ENCODE results near the gene PIP5K1B.
"Not testable (repeated sequence)": the region's sequence is repeated elsewhere in the genome, so short reads cannot be mapped to it uniquely, and the experiment has no call there.

PIP5K1B gene

GRCh38 chr9:69044240-69045219 lies 339.5 kb downstream of the PIP5K1B start:
- H3K36me3 Mint-ChIP-seq (ENCODE audit: low read depth): peaks cover 27% of the 10 kb centered on the region
- no peak overlapping the region for H3K4me3 Mint-ChIP-seq
- no peaks in the 10 kb centered on the region for H3K27me3 Mint-ChIP-seq (ENCODE audit: low read depth)
- H3K9me3 Mint-ChIP-seq: no peaks in the 10 kb centered on the region
- H3K27ac Mint-ChIP-seq: peak overlapping the region in 2 of 3 experiments; percentile 21 to 27
- TF ChIP-seq CTCF (IDR thresholded peaks at IDR 0.05; ENCODE audit: unreplicated experiment in 3 of 3): no peak
- peaks cover 16% of the 10 kb centered on the region for H3K4me1 Mint-ChIP-seq

DNA sequence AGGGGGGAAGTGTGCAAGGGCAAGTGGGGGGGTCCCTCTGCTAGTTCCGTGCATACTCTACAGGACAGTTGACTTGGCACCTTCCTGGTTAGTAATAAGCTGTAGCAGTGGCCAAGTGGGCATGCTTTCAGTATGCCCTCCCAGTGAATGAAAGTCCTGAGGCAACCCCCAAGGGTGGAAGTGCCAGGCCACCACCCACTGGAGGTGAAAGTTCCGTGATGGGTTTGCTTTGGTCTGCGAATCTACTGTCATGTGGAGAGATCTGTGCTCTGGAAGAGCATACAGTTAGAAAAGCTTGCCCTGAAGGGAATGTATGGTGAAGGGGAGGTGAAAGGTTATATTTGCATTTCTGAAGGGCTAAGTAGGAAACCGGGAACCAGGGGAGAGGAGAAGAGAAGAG lies 340.8 kb downstream of the PIP5K1B start:
- no peak for TF ChIP-seq CTCF (IDR thresholded peaks at IDR 0.05; ENCODE audit: unreplicated experiment in 3 of 3)
- Mint-ChIP-seq H3K27me3 (ENCODE audit: low read depth) (no peaks in the 10 kb centered on the region), H3K9me3 (no peaks in the 10 kb centered on the region), H3K36me3 (ENCODE audit: low read depth) (peaks cover 28% of the 10 kb centered on the region), H3K27ac (no peak overlapping the region), H3K4me3 (no peak overlapping the region), H3K4me1 (peaks cover 16% of the 10 kb centered on the region)

DNA sequence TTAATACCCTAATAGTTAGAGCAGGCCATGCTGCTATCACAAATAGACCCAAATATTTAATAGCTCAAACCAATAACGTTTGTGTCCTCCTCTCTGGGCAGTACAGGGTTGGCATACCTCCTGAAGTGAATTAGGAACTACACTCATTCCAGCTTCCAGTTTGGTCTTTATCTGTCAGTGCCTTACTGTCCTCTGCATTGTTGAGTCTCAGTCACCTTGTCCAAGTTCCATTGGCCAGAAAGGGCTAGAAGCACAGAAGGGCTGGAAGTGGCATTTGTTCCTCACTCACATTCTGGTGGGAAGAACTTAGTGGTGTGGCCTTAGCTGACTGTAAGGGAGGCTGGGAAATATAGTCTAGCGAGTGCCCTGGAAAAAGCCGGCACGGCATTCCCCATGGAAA lies 341.7 kb downstream of the PIP5K1B start:
- Mint-ChIP-seq H3K4me3 (no peak overlapping the region), H3K27me3 (ENCODE audit: low read depth) (no peaks in the 10 kb centered on the region), H3K9me3 (no peaks in the 10 kb centered on the region), H3K4me1 (peaks cover 16% of the 10 kb centered on the region), H3K36me3 (ENCODE audit: low read depth) (peaks cover 23% of the 10 kb centered on the region), H3K27ac (no peak overlapping the region)
- no peak for TF ChIP-seq CTCF (IDR thresholded peaks at IDR 0.05; ENCODE audit: unreplicated experiment in 3 of 3)

DNA sequence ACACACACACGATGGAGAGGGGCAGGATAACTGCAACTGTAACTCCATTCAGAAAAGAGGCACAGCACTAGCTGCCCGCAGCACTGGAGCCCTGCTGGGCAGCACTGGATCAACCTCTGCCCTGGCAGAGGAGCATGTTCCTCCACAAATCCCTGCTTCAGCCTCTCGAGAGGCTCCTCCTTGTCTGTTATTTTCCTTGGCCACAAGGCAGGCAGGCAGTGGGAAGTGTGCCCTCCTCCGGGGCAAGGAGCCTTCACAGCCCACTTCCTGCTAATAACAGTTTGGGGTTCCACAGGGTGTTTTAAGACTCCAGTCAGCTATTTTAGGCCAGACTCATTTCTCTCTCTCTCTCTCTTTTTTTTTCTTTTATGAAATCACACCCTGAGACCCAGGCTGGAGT lies 342.3 kb downstream of the PIP5K1B start:
- H3K27me3 Mint-ChIP-seq (ENCODE audit: low read depth): no peaks in the 10 kb centered on the region
- no peaks in the 10 kb centered on the region for H3K9me3 Mint-ChIP-seq
- H3K36me3 Mint-ChIP-seq (ENCODE audit: low read depth): peaks cover 23% of the 10 kb centered on the region
- H3K27ac Mint-ChIP-seq: no peak overlapping the region
- TF ChIP-seq CTCF (IDR thresholded peaks at IDR 0.05; ENCODE audit: unreplicated experiment in 3 of 3): no peak
- H3K4me3 Mint-ChIP-seq: no peak overlapping the region
- peaks cover 13% of the 10 kb centered on the region for H3K4me1 Mint-ChIP-seq

DNA sequence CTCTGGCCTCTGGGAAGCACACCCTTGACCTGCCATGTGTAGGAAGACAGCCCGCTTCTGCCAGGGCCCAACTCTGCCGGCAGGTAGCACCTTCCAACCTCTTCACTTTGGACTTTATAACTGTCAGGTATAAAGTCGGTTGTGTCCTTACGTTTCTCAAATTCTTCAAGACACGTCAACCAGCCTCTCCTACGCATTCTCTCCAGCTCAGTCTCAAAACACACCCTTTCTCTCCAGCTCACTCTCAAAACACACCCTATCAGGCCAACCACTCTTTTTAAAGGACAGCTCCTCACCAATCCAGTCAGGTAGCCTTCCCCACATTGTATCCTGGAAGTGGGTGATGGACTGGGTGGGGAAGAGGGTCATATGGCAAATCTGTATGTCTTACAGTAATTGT lies 344.1 kb downstream of the PIP5K1B start:
- Mint-ChIP-seq H3K4me1 (peaks cover 4% of the 10 kb centered on the region), H3K27ac (peak overlapping the region in 1 of 3 experiments; percentile 27), H3K36me3 (ENCODE audit: low read depth) (peaks cover 25% of the 10 kb centered on the region), H3K9me3 (no peaks in the 10 kb centered on the region), H3K4me3 (no peak overlapping the region), H3K27me3 (ENCODE audit: low read depth) (peaks cover 2% of the 10 kb centered on the region)
- no peak for TF ChIP-seq CTCF (IDR thresholded peaks at IDR 0.05; ENCODE audit: unreplicated experiment in 3 of 3)

DNA sequence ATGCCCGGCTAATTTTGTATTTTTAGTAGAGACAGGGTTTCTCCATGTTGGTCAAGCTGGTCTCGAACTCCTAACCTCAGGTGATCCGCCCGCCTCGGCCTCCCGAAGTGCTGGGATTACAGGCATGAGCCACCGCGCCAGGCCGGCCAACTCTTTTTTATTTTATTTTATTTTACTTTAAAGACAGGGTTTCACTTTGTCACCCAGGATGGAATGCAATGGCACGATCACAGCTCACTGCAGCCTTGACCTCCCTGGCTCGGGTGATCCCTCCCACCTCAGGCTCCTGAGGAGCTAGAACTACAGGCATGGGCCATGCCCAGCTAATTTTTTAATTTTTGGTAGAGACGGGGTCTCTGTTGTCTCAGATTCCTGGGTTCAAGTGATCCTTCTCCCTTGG lies 345.9 kb downstream of the PIP5K1B start:
- not testable (repeated sequence) for H3K4me1 Mint-ChIP-seq; H3K27me3 Mint-ChIP-seq (ENCODE audit: low read depth); H3K4me3 Mint-ChIP-seq; H3K9me3 Mint-ChIP-seq; H3K27ac Mint-ChIP-seq
- peaks cover 32% of the 10 kb centered on the region for H3K36me3 Mint-ChIP-seq (ENCODE audit: low read depth)
